ENCODE data around the gene MNT. TPM values are rescaled to one million over a fixed set of nuclear protein-coding genes. Genes with fewer than 3 reads are reported as not detected.
A peak's percentile ranks its signal among the peaks of the same experiment; 100 is the strongest.

MNT gene
- total RNA-seq, 6 donors from 2014 or later = 14.9 to 68.1 (median 38.6) TPM

- Histone ChIP-seq H3K4me1 (peaks cover 66 to 84% (median 75%) of the 10 kb centered on the region in 4 donors), H3K27me3 (no peaks in the 10 kb centered on the region), H3K9me3 (no peaks in the 10 kb centered on the region), H3K4me3 (no peak overlapping the region), H3K27ac (peak overlapping the region; percentile 98 to 99 (median 98)), H3K36me3 (no peaks in the 10 kb centered on the region)
- TF ChIP-seq POLR2AphosphoS5 (IDR thresholded peaks at IDR 0.05) = no peak
- no peak for TF ChIP-seq EP300 (IDR thresholded peaks at IDR 0.05)
- no peak for TF ChIP-seq CTCF (IDR thresholded peaks at IDR 0.05)
- no peak for TF ChIP-seq POLR2A (IDR thresholded peaks at IDR 0.05)
- DNase-seq = peak in 1 of 2 donors; percentile 80
- WGBS, 2 donors = 83 to 92% methylated on average over 8 to 10 of the region's 16 CpGs
- no peak for ATAC-seq (ENCODE audit: low FRiP score in 2 of 2)
These were observed 6.1 kb downstream of the MNT start for GRCh38 chr17:2394775-2395201.

DNA sequence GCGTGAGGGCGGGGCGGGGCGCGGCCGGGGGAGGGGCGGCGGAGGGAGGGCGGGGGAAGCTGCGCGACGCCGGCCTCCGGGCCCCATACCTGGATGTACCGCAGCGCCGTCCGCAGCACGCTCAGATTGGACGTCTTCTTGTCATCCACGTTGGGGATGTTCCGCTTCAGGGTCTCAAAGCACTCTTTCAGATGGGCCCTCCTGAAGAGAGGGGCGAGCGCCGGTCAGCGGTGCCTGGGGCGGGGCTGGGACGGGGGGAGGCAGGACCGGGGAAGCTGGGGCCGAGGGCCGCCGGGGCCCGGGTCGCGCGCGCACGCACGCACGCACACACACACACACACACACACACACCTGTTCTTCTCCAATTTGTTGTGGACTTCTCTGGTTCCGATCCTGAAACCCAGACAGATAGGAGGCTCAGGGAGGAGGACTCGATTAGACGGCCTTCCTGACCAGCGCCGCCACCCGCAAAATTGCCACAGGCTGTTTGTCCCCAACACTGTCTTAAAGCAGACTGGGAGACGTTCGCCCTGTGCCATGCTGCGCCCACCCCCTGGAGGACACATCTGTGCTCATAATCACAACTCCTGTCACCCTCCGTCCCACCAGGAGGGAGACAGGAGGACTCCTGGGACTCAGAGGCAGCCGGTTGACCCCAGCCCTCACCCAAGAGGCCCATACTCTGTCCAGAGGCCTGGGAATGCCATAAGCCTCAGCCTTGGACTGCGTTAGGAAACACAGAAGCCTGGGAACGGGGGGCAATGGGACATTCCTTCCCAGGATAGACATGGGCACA lies 6.7 kb downstream of the MNT start:
- no peaks in the 10 kb centered on the region for H3K27me3 ChIP-seq
- ATAC-seq (ENCODE audit: low FRiP score in 2 of 2) (no peak), DNase-seq (no peak)
- H3K9me3 ChIP-seq = no peaks in the 10 kb centered on the region
- no peak for TF ChIP-seq POLR2AphosphoS5 (IDR thresholded peaks at IDR 0.05)
- no peak for TF ChIP-seq CTCF (IDR thresholded peaks at IDR 0.05)
- no peak for TF ChIP-seq EP300 (IDR thresholded peaks at IDR 0.05)
- TF ChIP-seq POLR2A (IDR thresholded peaks at IDR 0.05) = no peak
- peaks cover 66 to 82% (median 73%) of the 10 kb centered on the region in 4 donors for H3K4me1 ChIP-seq
- peak overlapping the region; percentile 98 to 99 (median 98) for H3K27ac ChIP-seq
- H3K36me3 ChIP-seq = no peaks in the 10 kb centered on the region
- WGBS, 2 donors = 41 to 95% methylated on average over 9 to 21 of the region's 53 CpGs
- H3K4me3 ChIP-seq = peak overlapping the region in 3 of 4 donors; percentile 75 to 80 (median 77)

DNA sequence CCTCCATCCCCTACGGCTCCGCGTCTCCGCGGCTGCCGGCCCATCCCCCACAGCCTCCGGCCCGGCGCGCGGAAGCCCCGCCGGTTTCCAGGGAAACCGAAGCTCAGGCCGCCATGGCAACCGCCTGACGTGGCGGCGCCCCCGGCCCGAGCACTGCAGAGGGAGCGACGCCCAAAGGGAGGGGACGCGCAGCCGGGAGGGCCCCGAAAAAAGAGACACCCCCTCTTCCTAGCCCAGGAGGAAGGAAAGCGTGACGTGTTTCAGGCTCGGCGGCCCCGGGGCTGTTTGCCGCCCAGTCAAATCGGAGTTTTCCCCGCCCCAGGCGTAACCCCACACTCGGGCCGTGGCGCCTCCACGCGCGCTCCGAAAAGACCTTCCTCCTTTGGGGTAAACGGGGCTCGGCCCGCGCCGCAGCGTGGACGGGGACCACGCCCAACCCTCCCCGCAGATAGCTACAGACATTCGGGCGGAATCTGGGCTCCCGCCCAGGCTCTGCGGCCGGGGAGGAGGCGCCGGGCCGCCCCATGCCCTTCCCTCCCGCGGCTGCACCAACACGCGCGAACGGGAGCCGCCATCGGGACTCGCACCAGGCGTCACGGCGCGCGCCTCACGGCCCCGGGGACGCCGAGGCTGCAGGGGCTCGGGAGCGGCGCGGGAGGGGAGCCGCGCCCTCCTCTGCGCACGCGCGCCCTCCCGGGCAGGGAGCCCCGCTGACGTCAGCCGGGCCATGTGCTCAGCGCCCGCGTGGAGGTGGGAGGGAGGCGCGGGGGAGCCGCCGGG lies 7.5 kb downstream of the MNT start:
- ATAC-seq (ENCODE audit: low FRiP score in 2 of 2) (peak; percentile 25 to 70), DNase-seq (peak; percentile 94 to 98)
- Histone ChIP-seq H3K4me3 (peak overlapping the region; percentile 75 to 87 (median 78)), H3K36me3 (no peaks in the 10 kb centered on the region), H3K27me3 (no peaks in the 10 kb centered on the region), H3K9me3 (no peaks in the 10 kb centered on the region), H3K4me1 (peaks cover 62 to 74% (median 65%) of the 10 kb centered on the region in 4 donors), H3K27ac (peak overlapping the region; percentile 98 to 99 (median 98))
- TF ChIP-seq EP300 (IDR thresholded peaks at IDR 0.05) (peak in 1 of 4 donors; percentile 12), CTCF (IDR thresholded peaks at IDR 0.05) (no peak), POLR2A (IDR thresholded peaks at IDR 0.05) (peak in 2 of 4 donors; percentile 81 to 85), POLR2AphosphoS5 (IDR thresholded peaks at IDR 0.05) (peak in 1 of 2 donors; percentile 52)
- WGBS, 2 donors = 0% methylated on average over 13 of the region's 99 CpGs; no CpG with 5 or more reads in 1 of the 2 donors

- H3K27me3 ChIP-seq = no peaks in the 10 kb centered on the region
- peaks cover 54 to 65% (median 57%) of the 10 kb centered on the region in 4 donors for H3K4me1 ChIP-seq
- peak; percentile 94 to 100 for DNase-seq
- H3K9me3 ChIP-seq = no peaks in the 10 kb centered on the region
- H3K4me3 ChIP-seq = peak overlapping the region; percentile 75 to 87 (median 78)
- H3K27ac ChIP-seq = peak overlapping the region; percentile 98 to 99 (median 98)
- peaks cover 0 to 7% (median 6%) of the 10 kb centered on the region in 4 donors for H3K36me3 ChIP-seq
- 1% methylated on average over 12 to 15 of the region's 83 CpGs for WGBS, 2 donors
- TF ChIP-seq POLR2A (IDR thresholded peaks at IDR 0.05) (peak in 3 of 4 donors; percentile 14 to 80 (median 19)), POLR2AphosphoS5 (IDR thresholded peaks at IDR 0.05) (peak; percentile 64 to 81), CTCF (IDR thresholded peaks at IDR 0.05) (peak in 1 of 6 experiments; percentile 7), EP300 (IDR thresholded peaks at IDR 0.05) (peak in 2 of 4 donors; percentile 42 to 43)
- peak; percentile 77 to 87 for ATAC-seq (ENCODE audit: low FRiP score in 2 of 2)
These were observed 8.3 kb downstream of the MNT start for GRCh38 chr17:2392252-2393173.
